ENCODE data around the gene SLC5A6. TPM values are rescaled to one million over a fixed set of nuclear protein-coding genes. Genes with fewer than 3 reads are reported as not detected.

Gene SLC5A6
- total RNA-seq, 1 experiment from 2014 or later, result 122 TPM

- no peaks in the 10 kb centered on the region for H3K79me2 ChIP-seq (ENCODE audit: insufficient read depth, low read length)
These were observed 52.8 kb downstream of the SLC5A6 start for GRCh38 chr2:27159271-27159670.

More at GRCh38 chr2:27159271-27159670, 52.8 kb downstream of the SLC5A6 start:
- no peak overlapping the region for H3K18ac ChIP-seq (ENCODE audit: insufficient read length, low read depth, low read length)
- H3K23ac ChIP-seq (ENCODE audit: insufficient read length, low read depth, low read length), result no peak overlapping the region
- H3K9me3 ChIP-seq (ENCODE audit: control insufficient read depth, low read depth, low read length), result no peaks in the 10 kb centered on the region
- no peak overlapping the region for H3K4me2 ChIP-seq (ENCODE audit: insufficient read depth, insufficient read length, low read length)
- no peak overlapping the region for H2BK15ac ChIP-seq (ENCODE audit: low read depth, low read length)
- no peak overlapping the region for H2AK5ac ChIP-seq (ENCODE audit: insufficient read length, low read length)
- H3K27ac ChIP-seq (ENCODE audit: insufficient read length, low read depth, low read length), result no peak overlapping the region
- DNase-seq, result no peak
- Mint-ChIP-seq H3K4me1 (peaks cover 4 to 15% of the 10 kb centered on the region in 2 experiments), H3K27ac (no peak overlapping the region), H3K27me3 (ENCODE audit: low read depth) (peaks cover 3% of the 10 kb centered on the region), H3K36me3 (ENCODE audit: insufficient read depth in 1 of 3, low read depth in 3 of 3) (no peaks in the 10 kb centered on the region), H3K4me3 (no peak overlapping the region), H3K9me3 (0 out of 5 replicates have a peak, but pooled peaks cover 2 to 3% of the 10 kb centered on the region in 2 experiments)
- no peak for TF ChIP-seq CTCF (conservative IDR thresholded peaks at IDR 0.05)
- H4K20me1 ChIP-seq (ENCODE audit: control insufficient read depth, insufficient read depth, insufficient read length), result no peaks in the 10 kb centered on the region
- H3K27me3 ChIP-seq (ENCODE audit: insufficient read depth, low read length), result no peaks in the 10 kb centered on the region
- no peak overlapping the region for H2BK5ac ChIP-seq (ENCODE audit: insufficient read length, low read length)
- no peak overlapping the region for H3K14ac ChIP-seq (ENCODE audit: insufficient read depth, low read length)
- H4K8ac ChIP-seq (replicated peaks; ENCODE audit: insufficient read length, low read depth, low read length), result no peak overlapping the region
- no peak overlapping the region for H4K91ac ChIP-seq (ENCODE audit: insufficient read length, low read depth, low read length)
- no CpG with 5 or more reads among the region's 6 CpGs for WGBS (ENCODE audit: extremely low coverage, insufficient read length, low lambda C conversion rate)
- H3K9ac ChIP-seq (ENCODE audit: extremely low read depth, insufficient read length, low read length), result no peak overlapping the region
- no peak overlapping the region for H4K5ac ChIP-seq (ENCODE audit: insufficient read length, low read depth, low read length)
- no peak overlapping the region for H2BK20ac ChIP-seq (ENCODE audit: low read depth, low read length, poor library complexity, severe bottlenecking)
- H2BK12ac ChIP-seq (ENCODE audit: insufficient read length, low read depth, low read length), result no peak overlapping the region
- no peak overlapping the region for H3K56ac ChIP-seq (ENCODE audit: insufficient read length, low read depth, low read length)
- H2BK120ac ChIP-seq (ENCODE audit: low read depth, low read length, poor library complexity, severe bottlenecking), result no peak overlapping the region
- H3K79me1 ChIP-seq (ENCODE audit: insufficient read depth, low read depth, low read length, poor library complexity, severe bottlenecking), result no peaks in the 10 kb centered on the region
- no peaks in the 10 kb centered on the region for H3K23me2 ChIP-seq (ENCODE audit: insufficient read length, low read depth, low read length, poor library complexity, severe bottlenecking)
- no peaks in the 10 kb centered on the region for H3K4me1 ChIP-seq (ENCODE audit: insufficient read depth, low read length)
- H3K4ac ChIP-seq (ENCODE audit: low read depth, low read length), result no peak overlapping the region
- H3T11ph ChIP-seq (ENCODE audit: low read length), result no peak overlapping the region
- no peak overlapping the region for H2AFZ ChIP-seq (ENCODE audit: low read length)
